ENCODE measurements around the gene PTCH2.

PTCH2 gene

DNA sequence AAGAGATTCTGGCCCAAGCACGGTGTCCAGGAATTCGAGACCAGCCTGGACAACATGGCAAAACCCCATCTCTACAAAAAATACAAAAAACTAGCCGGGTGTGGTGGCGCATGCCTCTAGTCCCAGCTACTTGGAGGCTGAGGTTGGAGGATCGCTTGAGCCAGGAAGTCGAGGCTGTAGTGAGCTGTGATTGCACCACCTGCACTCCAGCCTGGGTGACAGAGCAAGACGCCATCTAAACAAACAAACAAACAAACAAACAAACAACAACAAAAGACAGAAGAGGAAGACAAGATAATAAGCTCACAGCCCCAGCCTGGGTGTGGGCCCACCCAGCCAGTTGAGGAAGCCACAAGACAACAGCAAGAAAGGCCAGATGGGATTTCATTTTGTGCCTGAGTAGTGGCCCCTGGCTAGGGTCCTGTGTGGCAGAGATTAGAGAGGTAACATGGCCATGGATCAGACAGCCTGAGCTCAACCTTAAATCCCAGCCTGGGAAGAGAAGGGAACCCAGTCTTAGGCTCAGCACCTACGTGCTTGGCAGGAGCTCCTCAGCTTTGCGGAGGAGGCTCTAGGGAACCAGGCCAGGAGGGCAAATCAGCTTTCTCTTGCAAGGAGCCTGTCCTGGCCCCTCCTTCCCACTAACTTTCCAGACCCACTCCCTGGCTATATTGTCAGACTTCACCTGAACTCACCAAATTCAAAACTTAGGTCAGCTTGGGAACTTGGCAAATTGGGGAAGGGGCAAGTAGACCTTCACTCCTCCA is 50.1 kb downstream of the PTCH2 start:
- ATAC-seq (replicated peaks) (no peak), DNase-seq (no peak)
- Mint-ChIP-seq H3K4me1 (peaks cover 3 to 5% of the 10 kb centered on the region in 2 donors), H3K4me3 (no peak overlapping the region), H3K27ac (no peak overlapping the region), H3K27me3 (no peaks in the 10 kb centered on the region), H3K36me3 (no peaks in the 10 kb centered on the region), H3K9me3 (no peaks in the 10 kb centered on the region)

GRCh38 chr1:44790968-44791801 is 51.9 kb downstream of the PTCH2 start:
- H3K4me3 Mint-ChIP-seq = no peak overlapping the region
- DNase-seq = no peak
- peaks cover 8 to 11% of the 10 kb centered on the region in 2 donors for H3K4me1 Mint-ChIP-seq
- H3K36me3 Mint-ChIP-seq = no peaks in the 10 kb centered on the region
- ATAC-seq (replicated peaks) = no peak
- H3K27me3 Mint-ChIP-seq = no peaks in the 10 kb centered on the region
- H3K27ac Mint-ChIP-seq = no peak overlapping the region
- H3K9me3 Mint-ChIP-seq = no peaks in the 10 kb centered on the region

- H3K9me3 Mint-ChIP-seq = no peaks in the 10 kb centered on the region
- DNase-seq (no peak), ATAC-seq (replicated peaks) (no peak)
- H3K36me3 Mint-ChIP-seq = peaks cover under 1 to 1% of the 10 kb centered on the region in 2 donors
- no peak within 1 kb of the TSS for H3K4me3 Mint-ChIP-seq
- H3K4me1 Mint-ChIP-seq = peaks cover 18 to 32% of the 10 kb centered on the region in 2 donors
- no peaks in the 10 kb centered on the region for H3K27me3 Mint-ChIP-seq
- H3K27ac Mint-ChIP-seq = no peak within 1 kb of the TSS
These were observed 54.8 kb downstream of the PTCH2 start, which contains the start of gene BEST4 for GRCh38 chr1:44788120-44788860. TSS of gene BEST4 (minus strand) at chr1:44788170. CDS start at chr1:44787705, 465 bp downstream.

GRCh38 chr1:44787506-44787905 is 55.5 kb downstream of the PTCH2 start:
- no peak for ATAC-seq (replicated peaks)
- Mint-ChIP-seq H3K4me1 (peaks cover 20 to 40% of the 10 kb centered on the region in 2 donors), H3K27me3 (no peaks in the 10 kb centered on the region), H3K36me3 (peaks cover 2 to 4% of the 10 kb centered on the region in 2 donors), H3K9me3 (no peaks in the 10 kb centered on the region), H3K4me3 (no peak overlapping the region), H3K27ac (no peak overlapping the region)
- DNase-seq = no peak

DNA sequence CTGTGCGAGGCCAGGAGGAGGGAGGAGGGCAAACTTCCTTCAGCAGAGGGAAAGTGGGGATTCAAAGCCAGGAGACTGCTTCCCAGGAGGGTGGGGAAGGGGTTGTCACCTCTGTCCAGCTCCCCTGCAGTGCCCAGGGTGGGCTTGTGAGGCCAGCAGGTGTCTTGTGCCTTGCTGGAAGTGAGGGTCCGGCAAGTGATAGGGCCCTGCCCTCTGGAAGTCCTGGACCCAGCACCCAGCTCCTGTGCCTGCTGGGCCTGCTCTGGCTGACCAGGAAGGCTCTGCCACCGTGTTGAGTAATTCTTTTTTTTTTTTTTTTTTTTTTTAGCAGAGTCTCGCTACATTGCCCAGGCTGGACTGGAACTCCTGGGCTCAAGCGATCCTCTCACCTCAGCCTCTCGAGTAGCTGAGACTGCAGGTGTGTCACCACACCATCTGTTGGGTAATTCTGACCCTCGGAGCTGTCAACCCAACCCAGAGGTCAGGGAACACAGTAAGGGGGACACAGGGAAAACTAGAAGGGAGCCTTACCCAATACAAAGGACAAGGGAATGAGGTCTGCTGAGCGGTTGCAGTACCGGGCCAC is 56.1 kb downstream of the PTCH2 start:
- H3K4me1 Mint-ChIP-seq = peaks cover 20 to 46% of the 10 kb centered on the region in 2 donors
- no peaks in the 10 kb centered on the region for H3K27me3 Mint-ChIP-seq
- DNase-seq (no peak), ATAC-seq (replicated peaks) (no peak)
- H3K4me3 Mint-ChIP-seq = peak overlapping the region; percentile 69 to 80
- H3K27ac Mint-ChIP-seq = peak overlapping the region; percentile 89
- H3K36me3 Mint-ChIP-seq = peaks cover 6 to 8% of the 10 kb centered on the region in 2 donors
- H3K9me3 Mint-ChIP-seq = no peaks in the 10 kb centered on the region

- Mint-ChIP-seq H3K4me1 (peaks cover 22 to 52% of the 10 kb centered on the region in 2 donors), H3K27me3 (no peaks in the 10 kb centered on the region), H3K9me3 (no peaks in the 10 kb centered on the region), H3K36me3 (peaks cover 13 to 14% of the 10 kb centered on the region in 2 donors), H3K27ac (peak overlapping the region; percentile 89), H3K4me3 (peak overlapping the region; percentile 69 to 80)
- peak; percentile 68 for DNase-seq
- peak; percentile 78 to 82 for ATAC-seq (replicated peaks)
These were observed 56.8 kb downstream of the PTCH2 start for GRCh38 chr1:44786138-44786840.

- H3K4me3 Mint-ChIP-seq = peak overlapping the region; percentile 69 to 80
- H3K4me1 Mint-ChIP-seq = peaks cover 24 to 53% of the 10 kb centered on the region in 2 donors
- peak overlapping the region; percentile 89 for H3K27ac Mint-ChIP-seq
- H3K36me3 Mint-ChIP-seq = peaks cover 17 to 21% of the 10 kb centered on the region in 2 donors
- ATAC-seq (replicated peaks) (peak; percentile 2 to 10), DNase-seq (no peak)
- no peaks in the 10 kb centered on the region for H3K27me3 Mint-ChIP-seq
- no peaks in the 10 kb centered on the region for H3K9me3 Mint-ChIP-seq
These were observed 57.4 kb downstream of the PTCH2 start for GRCh38 chr1:44785501-44786137.

GRCh38 chr1:44785029-44785380 is 58.0 kb downstream of the PTCH2 start:
- H3K4me3 Mint-ChIP-seq = peak overlapping the region; percentile 64 to 80
- peaks cover 22 to 27% of the 10 kb centered on the region in 2 donors for H3K36me3 Mint-ChIP-seq
- no peaks in the 10 kb centered on the region for H3K9me3 Mint-ChIP-seq
- H3K27me3 Mint-ChIP-seq = no peaks in the 10 kb centered on the region
- DNase-seq = no peak
- peaks cover 28 to 53% of the 10 kb centered on the region in 2 donors for H3K4me1 Mint-ChIP-seq
- ATAC-seq (replicated peaks) = no peak
- H3K27ac Mint-ChIP-seq = peak overlapping the region; percentile 85

- H3K27me3 Mint-ChIP-seq = no peaks in the 10 kb centered on the region
- DNase-seq = no peak
- peak overlapping the region; percentile 85 for H3K27ac Mint-ChIP-seq
- ATAC-seq (replicated peaks) = peak; percentile 19 to 35
- H3K4me1 Mint-ChIP-seq = peaks cover 28 to 54% of the 10 kb centered on the region in 2 donors
- H3K36me3 Mint-ChIP-seq = peaks cover 27 to 33% of the 10 kb centered on the region in 2 donors
- H3K9me3 Mint-ChIP-seq = no peaks in the 10 kb centered on the region
- peak overlapping the region; percentile 67 to 80 for H3K4me3 Mint-ChIP-seq
These were observed 58.7 kb downstream of the PTCH2 start for GRCh38 chr1:44784094-44785028.

DNA sequence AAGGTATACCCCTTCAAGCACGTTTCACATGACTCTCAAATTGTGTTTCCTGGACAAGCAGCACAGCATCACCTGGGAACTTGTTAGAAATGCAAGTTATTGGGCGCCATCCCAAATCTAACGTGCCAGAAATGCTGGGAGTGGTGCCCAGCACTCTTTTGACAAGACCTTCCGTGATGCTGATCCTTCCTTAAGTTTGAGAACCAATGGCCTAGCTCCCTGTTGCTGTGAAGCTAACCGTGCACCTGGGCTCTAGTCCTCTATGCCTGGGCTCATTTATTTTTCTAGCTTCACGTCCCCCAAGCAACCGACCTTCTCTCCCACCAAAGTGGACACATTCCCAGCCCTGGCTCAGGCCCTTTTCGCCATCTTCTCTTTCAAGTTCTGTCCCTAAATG is 59.4 kb downstream of the PTCH2 start:
- peak overlapping the region; percentile 59 for H3K27ac Mint-ChIP-seq
- H3K27me3 Mint-ChIP-seq = no peaks in the 10 kb centered on the region
- H3K4me3 Mint-ChIP-seq = peak overlapping the region; percentile 67 to 80
- peaks cover 34 to 40% of the 10 kb centered on the region in 2 donors for H3K36me3 Mint-ChIP-seq
- H3K9me3 Mint-ChIP-seq = no peaks in the 10 kb centered on the region
- ATAC-seq (replicated peaks) = no peak
- DNase-seq = no peak
- H3K4me1 Mint-ChIP-seq = peaks cover 29 to 61% of the 10 kb centered on the region in 2 donors

DNA sequence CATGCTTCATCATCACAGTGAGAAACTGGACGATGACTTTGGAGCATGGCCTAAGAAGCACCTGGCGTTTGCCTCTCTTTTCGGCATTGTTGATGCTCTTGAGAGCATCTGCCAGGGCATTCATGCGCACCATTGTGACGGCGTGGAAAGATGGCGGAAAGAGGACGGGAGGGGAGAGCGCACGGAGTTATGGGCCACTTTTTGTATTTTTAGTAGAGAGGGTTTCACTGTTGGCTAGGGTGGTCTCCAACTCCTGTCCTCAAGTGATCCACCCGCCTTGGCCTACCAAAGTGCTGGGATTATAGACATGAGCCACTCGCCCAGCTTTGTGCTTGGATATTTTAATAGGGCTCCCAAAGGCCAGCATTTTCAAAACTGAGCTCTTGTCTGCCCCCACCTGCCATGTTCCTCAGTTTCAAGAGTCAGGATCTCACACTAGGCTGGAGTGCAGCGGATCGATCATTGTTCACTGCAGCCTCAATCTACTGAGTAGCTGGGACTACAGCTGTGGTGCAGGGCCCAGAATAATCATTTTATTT is 62.4 kb downstream of the PTCH2 start:
- peaks cover 62 to 70% of the 10 kb centered on the region in 2 donors for H3K36me3 Mint-ChIP-seq

More for the DNA sequence above, 62.4 kb downstream of the PTCH2 start:
- Mint-ChIP-seq H3K4me3 (no peak overlapping the region), H3K4me1 (peaks cover 40 to 74% of the 10 kb centered on the region in 2 donors), H3K27me3 (no peaks in the 10 kb centered on the region), H3K9me3 (no peaks in the 10 kb centered on the region), H3K27ac (peak overlapping the region; percentile 28)
- DNase-seq (no peak), ATAC-seq (replicated peaks) (no peak)

Data from stimulated activated naive B cell treated with anti-CD40 and anti-IgM and Interleukin-4, amounts not matched to agents 10 μg/mL and 1 μg/mL and 100 μg/mL, for 72 hours (primary cell).